Regular cardiac myocyte (primary cell): ENCODE measurements around the gene KIAA0586. TPM values are rescaled to one million over a fixed set of nuclear protein-coding genes. Genes with fewer than 3 reads are reported as not detected.

Experiments used
- total RNA-seq: library from RNA; depleted of rRNA; stranded (reverse); fragments of >200 nt; gene quantifications from 2 replicates; pipeline ENCODE4 v1.2.3, GENCODE V29; 2014

KIAA0586 gene
- 22.3 and 34.1 TPM in 2 replicates for total RNA-seq

GRCh38 chr14:58427281-58428117 lies at the start of gene KIAA0586, which contains the start of gene TIMM9:
KIAA0586 (plus strand) TSS chr14:58427719; CDS start chr14:58428265, 546 bp downstream.
TIMM9 (minus strand) TSS chr14:58427531; CDS start chr14:58411945, 15,586 bp downstream.

GRCh38 chr14:58395812-58396788 lies 31.4 kb upstream of the KIAA0586 start, which contains the start of gene TOMM20L:
TOMM20L (plus strand) TSS chr14:58395930; CDS start chr14:58395958, 28 bp downstream.

Other genes starting within 250 kb of the KIAA0586 start
- gene ACTR10, start 227.6 kb upstream of the KIAA0586 start, total RNA-seq, result 49.7 and 55.8 TPM in 2 replicates
- gene PSMA3, start 182.9 kb upstream of the KIAA0586 start, total RNA-seq, result 66.8 and 214 TPM in 2 replicates
- 6.5 and 6.8 TPM in 2 replicates for gene ARID4A, start 129.2 kb upstream of the KIAA0586 start, total RNA-seq
- not detected in 2 replicates for gene TOMM20L, start 31.8 kb upstream of the KIAA0586 start, total RNA-seq
- gene TIMM9, start 188 bp upstream of the KIAA0586 start, total RNA-seq, result 11.8 and 25.3 TPM in 2 replicates
- gene DACT1, start 210.2 kb downstream of the KIAA0586 start, total RNA-seq, result 16.9 and 60.9 TPM in 2 replicates